H1 (cell line): ENCODE measurements around the gene KRTAP12-4. TPM values are rescaled to one million over a fixed set of nuclear protein-coding genes. Genes with fewer than 3 reads are reported as not detected.
"Not testable (repeated sequence)": the region's sequence is repeated elsewhere in the genome, so short reads cannot be mapped to it uniquely, and the experiment has no call there.

ENCODE experiments used
- CTCF ChIA-PET: fragments of 300-600 bp; sonication (Branson Sonifier 250); formaldehyde crosslinking; loops from one replicate; lab custom pipeline; 2021; ENCODE audit not compliant: partially characterized antibody; lab: Charles Lee
- POLR2A ChIA-PET: fragments of 300-600 bp; sonication (Branson Sonifier 250); formaldehyde crosslinking; loops from one replicate; lab custom pipeline; 2021; ENCODE audit warnings: inconsistent platforms; ENCODE audit not compliant: partially characterized antibody; lab: Charles Lee
- DNase-seq, 2 experiments: peaks; one replicate each; pipeline versions ENCODE4 v3.0.0 to v3.0.0-alpha.2; 2010 to 2022; ENCODE audit warnings: low spot score in 2 of 2, low read depth in 1 of 2, mixed read lengths in 1 of 2
- FAIRE-seq: peaks from 2 replicates; lab custom pipeline; 2011; peaks lifted over from hg19 to GRCh38; lab: Jason Lieb, UNC
- H2AFZ ChIP-seq: 2 replicates; pipeline ENCODE4 v1.8.1; 2012; ENCODE audit warnings: low read length, inconsistent platforms
- H2AK5ac ChIP-seq: 2 replicates; pipeline ENCODE4 v1.6.1; 2013; ENCODE audit warnings: low read depth, low read length
- H2BK120ac ChIP-seq: replicated peaks from 2 replicates; pipeline ENCODE3; 2013; ENCODE audit warnings: low read depth, low read length, inconsistent platforms
- H2BK12ac ChIP-seq: 2 replicates; pipeline ENCODE4 v1.6.1; 2013; ENCODE audit warnings: low read depth, low read length
- H2BK15ac ChIP-seq: 2 replicates; pipeline ENCODE4 v1.6.1; 2013; ENCODE audit warnings: low read length
- H2BK20ac ChIP-seq: 2 replicates; pipeline ENCODE4 v1.6.1; 2013; ENCODE audit warnings: low read length
- H2BK5ac ChIP-seq: 2 replicates; pipeline ENCODE4 v1.6.1; 2013; ENCODE audit warnings: low read depth, low read length
- H3K14ac ChIP-seq: 2 replicates; pipeline ENCODE4 v1.6.1; 2013; ENCODE audit warnings: inconsistent platforms; ENCODE audit not compliant: insufficient read length
- H3K18ac ChIP-seq: 2 replicates; pipeline ENCODE4 v1.6.1; 2013; ENCODE audit warnings: low read length; ENCODE audit errors: extremely low read depth
- H3K23ac ChIP-seq: 2 replicates; pipeline ENCODE4 v1.6.1; 2013; ENCODE audit warnings: inconsistent platforms; ENCODE audit not compliant: insufficient read length
- H3K23me2 ChIP-seq: 2 replicates; pipeline ENCODE4 v1.6.1; 2013; ENCODE audit warnings: low read depth, low read length
- H3K27ac ChIP-seq: 2 replicates; pipeline ENCODE4 v1.6.1; 2011; ENCODE audit warnings: low read depth, low read length, inconsistent platforms
- H3K27me3 ChIP-seq, 4 experiments: replicated peaks in 1 of 4; 1 replicate in 1 of 4; 2 replicates in 3 of 4; pipeline versions ENCODE4 v1.6.1 to v1.8.1; 2011 to 2013; ENCODE audit warnings: low read length in 3 of 4, mild to moderate bottlenecking in 3 of 4, inconsistent platforms in 2 of 4, mixed read lengths in 2 of 4, moderate library complexity in 1 of 4; ENCODE audit not compliant: control insufficient read depth in 3 of 4, insufficient read depth in 3 of 4; ENCODE audit errors: extremely low read depth in 1 of 4
- H3K36me3 ChIP-seq, 4 experiments: 2 replicates each; pipeline versions ENCODE4 v1.6.1 to v1.8.1; 2011 to 2013; ENCODE audit warnings: mild to moderate bottlenecking in 4 of 4, low read length in 3 of 4, moderate library complexity in 2 of 4, control low read depth in 1 of 4, inconsistent platforms in 1 of 4; ENCODE audit not compliant: insufficient read depth in 4 of 4, control insufficient read depth in 2 of 4
- H3K4ac ChIP-seq: replicated peaks from 2 replicates; pipeline ENCODE3; 2013; ENCODE audit warnings: low read length, low read depth, mixed read lengths, inconsistent platforms; ENCODE audit not compliant: insufficient read length
- H3K4me1 ChIP-seq, 4 experiments: replicated peaks in 1 of 4; 1 replicate in 1 of 4; 2 replicates in 3 of 4; pipeline versions ENCODE4 v1.6.1 to v1.8.1; 2011 to 2013; ENCODE audit warnings: low read length in 3 of 4, inconsistent platforms in 2 of 4, mixed read lengths in 1 of 4; ENCODE audit not compliant: insufficient read depth in 4 of 4, control insufficient read depth in 3 of 4
- H3K4me2 ChIP-seq, 2 experiments: 2 replicates each; pipeline versions ENCODE4 v1.6.1 to v1.8.1; 2011 to 2013; ENCODE audit warnings: low read depth in 2 of 2, low read length in 2 of 2, control low read depth in 1 of 2, inconsistent platforms in 1 of 2, mild to moderate bottlenecking in 1 of 2; ENCODE audit not compliant: insufficient read depth in 1 of 2
- H3K4me3 ChIP-seq, 4 experiments: fragments of 200-600, 300-600 bp in 1 of 4; sonication (generic), shearing (Covaris generic), sonication (Bioruptor Twin) in 1 of 4; 2 replicates each; pipeline versions ENCODE4 v1.5.1 to v1.8.1; 2011 to 2016; ENCODE audit warnings: low read length in 4 of 4, low read depth in 3 of 4, control low read depth in 2 of 4, inconsistent platforms in 2 of 4, mild to moderate bottlenecking in 2 of 4, mixed read lengths in 1 of 4, moderate library complexity in 1 of 4; ENCODE audit not compliant: insufficient read depth in 2 of 4; ENCODE audit errors: extremely low read depth in 1 of 4
- H3K56ac ChIP-seq: replicated peaks from 2 replicates; pipeline ENCODE3; 2013; ENCODE audit warnings: low read depth, mild to moderate bottlenecking, mixed read lengths, low read length, inconsistent platforms; ENCODE audit not compliant: insufficient read length
- H3K79me1 ChIP-seq: 2 replicates; pipeline ENCODE4 v1.6.1; 2013; ENCODE audit warnings: low read depth, low read length, control low read depth
- H3K79me2 ChIP-seq, 2 experiments: 2 replicates each; pipeline versions ENCODE4 v1.6.1 to v1.8.1; 2012 to 2013; ENCODE audit warnings: low read length in 2 of 2, mild to moderate bottlenecking in 2 of 2, inconsistent platforms in 1 of 2; ENCODE audit not compliant: insufficient read depth in 2 of 2, control insufficient read depth in 1 of 2
- H3K9ac ChIP-seq, 4 experiments: replicated peaks in 1 of 4; 1 replicate in 1 of 4; 2 replicates in 3 of 4; pipeline versions ENCODE4 v1.6.1 to v1.8.1; 2011 to 2013; ENCODE audit warnings: low read depth in 3 of 4, low read length in 3 of 4, control low read depth in 2 of 4, mild to moderate bottlenecking in 2 of 4, moderate library complexity in 2 of 4, inconsistent platforms in 1 of 4; ENCODE audit errors: extremely low read depth in 1 of 4
- H3K9me3 ChIP-seq, 2 experiments: 2 replicates each; pipeline versions ENCODE4 v1.6.1 to v1.8.1; 2012 to 2013; ENCODE audit warnings: mild to moderate bottlenecking in 2 of 2, moderate library complexity in 2 of 2, control low read depth in 1 of 2, inconsistent platforms in 1 of 2, low read depth in 1 of 2, low read length in 1 of 2, mixed read lengths in 1 of 2; ENCODE audit not compliant: insufficient read depth in 2 of 2
- H4K20me1 ChIP-seq, 2 experiments: replicated peaks in 1 of 2; 2 replicates each; pipeline versions ENCODE3 to v1.8.1; 2011 to 2013; ENCODE audit warnings: inconsistent platforms in 2 of 2, low read length in 2 of 2, mild to moderate bottlenecking in 1 of 2; ENCODE audit not compliant: insufficient read depth in 2 of 2, control insufficient read depth in 1 of 2
- H4K5ac ChIP-seq: 2 replicates; pipeline ENCODE4 v1.6.1; 2013; ENCODE audit warnings: low read length, low read depth, mixed read lengths, inconsistent platforms; ENCODE audit not compliant: insufficient read length
- H4K8ac ChIP-seq: 2 replicates; pipeline ENCODE4 v1.8.0; 2013; ENCODE audit warnings: mild to moderate bottlenecking, moderate library complexity, low read length, inconsistent platforms; ENCODE audit not compliant: insufficient read depth; ENCODE audit errors: extremely low read depth
- H4K91ac ChIP-seq: replicated peaks from 2 replicates; pipeline ENCODE3; 2013; ENCODE audit warnings: low read length, mixed read lengths, inconsistent platforms; ENCODE audit not compliant: insufficient read length
- KDM1A ChIP-seq: fragments of 200-600, 300-600 bp; sonication (generic); IDR thresholded peaks from 2 replicates; pipeline ENCODE4 v1.7.1; 2016; ENCODE audit warnings: mild to moderate bottlenecking, low read length, borderline replicate concordance
- WGBS, 2 experiments: shearing (Covaris generic) in 1 of 2; methylation state at CpG; one replicate each; pipeline versions ENCODE4 v1.1.6 to v1.1.7; 2013 to 2015; ENCODE audit warnings: low lambda C conversion rate in 2 of 2, mixed read lengths in 2 of 2, inconsistent platforms in 1 of 2, low coverage in 1 of 2, missing lambda C conversion rate in 1 of 2; ENCODE audit not compliant: insufficient replicate concordance in 2 of 2, insufficient coverage in 1 of 2, insufficient read length in 1 of 2; ENCODE audit errors: extremely low coverage in 1 of 2, missing lambda C conversion rate in 1 of 2; 5-methylcytosine and 5-hydroxymethylcytosine counted together
- polyA plus RNA-seq, 7 experiments: library from polyadenylated mRNA; depleted of rRNA in 3 of 7; stranded (reverse) in 5 of 7; unstranded in 2 of 7; fragments of >200 nt in 5 of 7; fragments of 200-250 nt in 2 of 7; gene quantifications; 1 replicate in 5 of 7; 2 replicates in 1 of 7; 4 replicates in 1 of 7; pipeline versions ENCODE4 v1.2.1 to v1.2.3, GENCODE V29; 2011 to 2013; ENCODE audit warnings: missing spikeins in 2 of 7, mixed read lengths in 2 of 7
- total RNA-seq: library from RNA; stranded (reverse); fragmentation: NEBNext Ultra II Directional; extraction: Animal tissue kit (Norgen Biotek cat#: 25700); gene quantifications from 2 replicates; pipeline ENCODE4 v1.2.1, GENCODE V29; 2021

KRTAP12-4 gene
- total and polyA plus RNA-seq, 2 of the 8 experiments (the other 6 are each of a cell fraction or from before 2014, with no cell fraction given) = not detected

DNA sequence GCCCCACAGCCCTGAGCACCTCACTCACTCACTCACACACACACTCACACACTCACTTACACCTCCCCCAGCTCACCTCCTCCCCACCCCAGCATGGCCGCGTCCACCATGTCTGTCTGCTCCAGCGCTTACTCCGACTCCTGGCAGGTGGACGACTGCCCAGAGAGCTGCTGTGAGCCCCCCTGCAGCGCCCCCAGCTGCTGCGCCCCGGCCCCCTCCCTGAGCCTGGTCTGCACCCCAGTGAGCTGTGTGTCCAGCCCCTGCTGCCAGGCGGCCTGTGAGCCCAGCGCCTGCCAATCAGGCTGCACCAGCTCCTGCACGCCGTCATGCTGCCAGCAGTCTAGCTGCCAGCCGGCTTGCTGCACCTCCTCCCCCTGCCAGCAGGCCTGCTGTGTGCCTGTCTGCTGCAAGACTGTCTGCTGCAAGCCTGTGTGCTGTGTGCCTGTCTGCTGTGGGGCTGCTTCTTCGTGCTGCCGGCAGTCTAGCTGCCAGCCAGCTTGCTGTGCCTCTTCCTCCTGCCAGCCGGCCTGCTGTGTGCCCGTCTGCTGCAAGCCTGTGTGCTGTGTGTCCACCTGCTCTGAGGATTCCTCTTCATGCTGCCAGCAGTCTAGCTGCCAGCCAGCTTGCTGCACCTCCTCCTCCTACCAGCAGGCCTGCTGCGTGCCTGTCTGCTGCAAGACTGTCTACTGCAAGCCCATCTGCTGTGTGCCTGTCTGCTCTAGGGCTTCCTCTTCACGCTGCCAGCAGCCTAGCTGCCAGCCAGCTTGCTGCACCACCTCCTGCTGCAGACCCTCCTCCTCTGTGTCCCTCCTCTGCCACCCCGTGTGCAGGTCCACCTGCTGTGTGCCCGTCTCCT is 7.9 kb downstream of the KRTAP12-4 start, which contains the start of gene KRTAP10-11:
TSS of gene KRTAP10-11 (plus strand) at position 49 of the 856 bp plus-strand sequence. CDS start at position 94, 45 bp downstream.
- not testable (repeated sequence) for H3K4me2 ChIP-seq, H4K20me1 ChIP-seq, H4K91ac ChIP-seq, H4K8ac ChIP-seq, H2BK20ac ChIP-seq, H3K14ac ChIP-seq, H3K27me3 ChIP-seq, H3K56ac ChIP-seq, H3K23ac ChIP-seq, H3K4ac ChIP-seq, H3K9me3 ChIP-seq, FAIRE-seq, H3K27ac ChIP-seq, H3K23me2 ChIP-seq, H3K36me3 ChIP-seq, H2BK120ac ChIP-seq, DNase-seq, H4K5ac ChIP-seq, H3K79me2 ChIP-seq, H2AFZ ChIP-seq, H3K4me3 ChIP-seq, H3K9ac ChIP-seq, H3K79me1 ChIP-seq
- ChIA-PET CTCF (interaction anchor here (0.6 to 2.5 kb wide), 6 partner anchors 9 to 153 kb away, joined by 3 to 8 read pairs (median 5); no protein-coding TSS in a partner anchor), POLR2A (interaction anchor here (1.1 kb wide), 1 partner anchor 39 kb away, joined by 4 read pairs; no protein-coding TSS in a partner anchor)
- TF ChIP-seq KDM1A = 0 out of 2 replicates have a peak, but pooled peaks have one; percentile 27
- H2AK5ac ChIP-seq = 0 out of 2 replicates have a peak within 1 kb of the TSS, but pooled peaks have one; percentile 6
- 94% methylated on average over 9 of the region's 21 CpGs; no CpG with 5 or more reads in 1 of the 2 experiments for WGBS, 2 experiments
- H2BK15ac ChIP-seq = peak within 1 kb of the TSS; percentile 61; the same call in 1 of the 2 replicates
- H2BK5ac ChIP-seq = peak within 1 kb of the TSS; percentile 24
- peak within 1 kb of the TSS; percentile 80; the same call in 1 of the 2 replicates for H2BK12ac ChIP-seq
- H3K4me1 ChIP-seq = peaks cover 0 to 14% (median 4%) of the 10 kb centered on the region in 4 experiments; a peak in 3 of 7 replicates
- peak within 1 kb of the TSS; percentile 60 for H3K18ac ChIP-seq
